SK-N-MC (cell line): ENCODE measurements around the gene GAREM2.

Experiments used
- DNase-seq: peaks from one replicate; pipeline ENCODE4 v3.0.0-alpha.2; 2011; ENCODE audit warnings: low read depth, low spot score
- H3K27ac ChIP-seq: fragments of 200-600 bp; sonication (generic); 2 replicates; pipeline ENCODE4 v1.5.1; 2016; ENCODE audit warnings: mixed run types
- H3K36me3 ChIP-seq: fragments of 200-600 bp; sonication (generic); 2 replicates; pipeline ENCODE4 v1.6.1; 2017; ENCODE audit warnings: antibody characterized with exemption, low read length, mixed read lengths; ENCODE audit not compliant: insufficient read depth
- H3K4me3 ChIP-seq: fragments of 200-600 bp; sonication (generic); 2 replicates; pipeline ENCODE4 v1.5.1; 2016
- H3K9ac ChIP-seq: fragments of 200-600 bp; sonication (generic); 2 replicates; pipeline ENCODE4 v1.8.0; 2017; ENCODE audit warnings: mixed run types, mixed read lengths; ENCODE audit not compliant: insufficient read length
- H3K9me3 ChIP-seq: fragments of 200-600 bp; sonication (generic); 2 replicates; pipeline ENCODE4 v1.6.1; 2017; ENCODE audit warnings: low read depth, mild to moderate bottlenecking, antibody characterized with exemption, low read length, moderate library complexity, mixed read lengths
- EZH2 ChIP-seq: fragments of 200-600 bp; sonication (generic); IDR thresholded peaks from one replicate; pipeline ENCODE4 v1.6.1; 2017; ENCODE audit warnings: antibody characterized with exemption
- FOXP2 ChIP-seq: optimal IDR thresholded peaks from 2 replicates; pipeline ENCODE3; 2011; ENCODE audit warnings: mild to moderate bottlenecking, moderate library complexity; ENCODE audit not compliant: insufficient read depth; ENCODE audit errors: extremely low read length, control extremely low read depth
- POLR2AphosphoS5 ChIP-seq: IDR thresholded peaks from 2 replicates; pipeline ENCODE4 v1.6.1; 2012; ENCODE audit warnings: mild to moderate bottlenecking, low read depth, low read length, borderline replicate concordance

The GAREM2 gene

DNA sequence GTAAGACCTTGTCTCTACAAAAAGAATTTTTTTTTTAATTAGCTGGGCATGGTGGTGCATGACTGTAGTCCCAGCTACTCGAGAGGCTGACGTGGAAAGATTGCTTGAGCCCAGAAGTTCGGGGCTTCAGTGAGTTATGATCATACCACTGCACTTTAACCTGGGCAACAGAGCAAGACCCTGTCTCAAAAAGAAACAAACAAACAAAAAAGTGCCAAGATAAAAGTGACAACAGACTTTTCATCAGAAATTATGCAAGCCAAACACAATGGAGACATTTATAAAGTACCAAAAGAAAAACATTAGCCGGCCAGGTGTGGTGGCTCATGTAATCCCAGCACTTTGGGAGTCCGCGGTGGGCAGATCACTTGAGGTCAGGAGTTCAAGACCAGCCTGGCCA, 44.8 kb downstream of the GAREM2 start:
- peaks cover 6% of the 10 kb centered on the region; the same call in 1 of the 2 replicates for H3K9me3 ChIP-seq
- TF ChIP-seq FOXP2 (no peak), EZH2 (no peak), POLR2AphosphoS5 (no peak)
- H3K27ac ChIP-seq: no peak overlapping the region
- no peak overlapping the region for H3K9ac ChIP-seq
- no peak for DNase-seq
- no peak overlapping the region for H3K4me3 ChIP-seq
- peaks cover 75% of the 10 kb centered on the region for H3K36me3 ChIP-seq

DNA sequence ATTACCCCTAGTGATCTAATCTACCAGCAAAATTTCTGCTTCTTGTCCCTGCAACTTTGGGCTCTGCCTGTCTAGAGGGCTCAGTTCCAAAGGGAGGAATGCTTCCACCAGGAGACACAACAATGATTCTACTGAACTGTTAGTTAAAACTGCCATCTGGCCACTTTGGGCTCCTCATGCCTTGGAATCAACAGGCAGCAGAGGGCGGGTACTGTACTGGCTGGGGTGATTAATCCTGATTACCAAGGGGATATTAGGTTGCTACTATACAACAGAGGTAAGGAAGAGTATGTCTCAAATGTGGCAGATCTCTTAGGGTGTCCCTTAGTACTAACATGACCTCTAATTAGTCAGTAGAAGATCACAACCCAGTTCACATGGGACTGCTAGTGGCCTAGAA, 50.1 kb downstream of the GAREM2 start:
- Histone ChIP-seq H3K9me3 (peaks cover 6% of the 10 kb centered on the region; the same call in 1 of the 2 replicates), H3K27ac (no peak overlapping the region), H3K9ac (no peak overlapping the region), H3K4me3 (no peak overlapping the region), H3K36me3 (peaks cover 62% of the 10 kb centered on the region)
- TF ChIP-seq POLR2AphosphoS5: no peak
- TF ChIP-seq EZH2: no peak
- no peak for TF ChIP-seq FOXP2
- DNase-seq: no peak

DNA sequence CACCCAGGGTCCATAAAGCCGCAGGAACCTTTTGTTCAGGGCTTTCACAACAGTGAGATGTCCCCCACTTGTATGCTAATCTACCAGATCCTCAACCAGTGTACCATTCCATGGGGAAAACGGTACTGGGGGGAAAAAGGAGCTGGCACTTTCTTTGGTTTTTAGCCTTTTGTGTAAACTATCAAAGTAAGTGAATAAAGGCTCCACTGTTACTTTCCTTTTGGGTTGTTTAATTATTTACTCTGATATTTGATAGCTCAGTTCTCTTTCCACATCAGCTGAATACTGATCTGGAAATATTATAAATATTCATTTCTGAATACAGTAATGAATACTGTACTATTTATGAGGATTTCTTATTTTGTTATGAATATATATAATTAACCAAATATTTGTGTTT, 51.2 kb downstream of the GAREM2 start:
- Histone ChIP-seq H3K4me3 (no peak overlapping the region), H3K9me3 (0 out of 2 replicates have a peak, but pooled peaks cover 3% of the 10 kb centered on the region), H3K36me3 (peaks cover 67% of the 10 kb centered on the region), H3K27ac (no peak overlapping the region), H3K9ac (no peak overlapping the region)
- TF ChIP-seq FOXP2: no peak
- TF ChIP-seq POLR2AphosphoS5: no peak
- TF ChIP-seq EZH2: no peak
- DNase-seq: no peak

DNA sequence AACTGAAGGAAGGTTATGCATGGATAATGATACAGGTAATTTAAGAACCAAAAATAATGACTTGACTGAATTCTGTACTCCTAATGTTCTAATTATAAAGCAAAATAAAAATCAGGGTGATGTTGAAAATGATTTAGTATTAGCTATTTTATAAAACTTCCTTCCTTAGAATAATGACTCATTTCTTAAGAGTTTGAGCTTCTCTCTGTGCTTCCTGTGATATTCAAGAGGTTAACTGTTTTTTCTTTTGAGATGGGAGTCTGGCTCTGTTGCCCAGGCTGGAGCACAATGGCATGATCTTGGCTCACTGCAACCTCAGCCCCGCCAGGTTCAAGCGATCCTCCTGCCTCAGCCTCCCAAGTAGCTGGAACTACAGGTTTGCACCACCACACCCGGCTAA, 56.7 kb downstream of the GAREM2 start:
- Histone ChIP-seq H3K27ac (no peak overlapping the region), H3K9ac (no peak overlapping the region), H3K4me3 (no peak overlapping the region), H3K9me3 (0 out of 2 replicates have a peak, but pooled peaks cover 3% of the 10 kb centered on the region), H3K36me3 (peaks cover 95% of the 10 kb centered on the region)
- no peak for DNase-seq
- no peak for TF ChIP-seq FOXP2
- TF ChIP-seq EZH2: no peak
- TF ChIP-seq POLR2AphosphoS5: no peak

DNA sequence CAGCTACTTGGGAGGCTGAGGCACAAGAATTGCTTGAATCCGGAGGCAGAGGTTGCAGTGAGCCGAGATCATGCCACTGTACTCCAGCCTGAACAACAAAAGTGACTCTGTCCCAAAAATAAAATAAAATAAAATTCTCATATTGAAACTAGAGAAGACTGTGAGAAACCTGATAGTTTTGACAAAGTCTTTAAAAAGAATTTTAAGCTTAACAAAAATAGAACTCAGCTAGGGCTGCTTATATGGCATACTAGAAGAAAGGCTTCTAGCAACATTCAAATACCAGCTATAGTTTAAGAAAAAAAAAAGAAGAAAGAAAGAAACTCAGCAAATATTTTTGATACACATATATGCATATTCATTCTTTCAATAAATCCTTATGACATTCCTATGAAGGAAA, 57.9 kb downstream of the GAREM2 start:
- no peak overlapping the region for H3K9ac ChIP-seq
- no peak overlapping the region for H3K27ac ChIP-seq
- DNase-seq: no peak
- no peak overlapping the region for H3K4me3 ChIP-seq
- 0 out of 2 replicates have a peak, but pooled peaks cover 3% of the 10 kb centered on the region for H3K9me3 ChIP-seq
- H3K36me3 ChIP-seq: peaks cover 95% of the 10 kb centered on the region
- no peak for TF ChIP-seq EZH2

DNA sequence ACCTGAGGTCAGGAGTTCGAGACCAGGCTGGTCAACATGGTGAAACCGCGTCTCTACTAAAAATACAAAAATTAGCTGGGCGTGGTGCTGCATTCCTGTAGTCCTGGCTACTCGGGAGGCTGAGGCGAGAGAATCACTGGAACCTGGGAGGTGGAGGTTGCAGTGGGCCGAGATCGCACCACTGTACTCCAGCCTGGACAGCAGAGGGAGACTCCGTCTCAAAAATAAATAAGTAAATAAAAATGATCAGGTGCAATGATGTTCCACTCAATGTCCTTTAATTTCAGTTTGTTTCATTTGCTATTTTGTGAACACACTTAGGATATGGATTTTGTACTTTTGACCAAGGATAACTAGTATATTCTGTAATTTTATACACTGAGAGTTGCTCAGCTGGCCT, 62.2 kb downstream of the GAREM2 start:
- Histone ChIP-seq H3K36me3 (peaks cover 76% of the 10 kb centered on the region), H3K4me3 (no peak overlapping the region), H3K9ac (no peak overlapping the region), H3K27ac (no peak overlapping the region), H3K9me3 (no peaks in the 10 kb centered on the region)
- DNase-seq: no peak
- no peak for TF ChIP-seq FOXP2
- no peak for TF ChIP-seq EZH2
- TF ChIP-seq POLR2AphosphoS5: no peak

DNA sequence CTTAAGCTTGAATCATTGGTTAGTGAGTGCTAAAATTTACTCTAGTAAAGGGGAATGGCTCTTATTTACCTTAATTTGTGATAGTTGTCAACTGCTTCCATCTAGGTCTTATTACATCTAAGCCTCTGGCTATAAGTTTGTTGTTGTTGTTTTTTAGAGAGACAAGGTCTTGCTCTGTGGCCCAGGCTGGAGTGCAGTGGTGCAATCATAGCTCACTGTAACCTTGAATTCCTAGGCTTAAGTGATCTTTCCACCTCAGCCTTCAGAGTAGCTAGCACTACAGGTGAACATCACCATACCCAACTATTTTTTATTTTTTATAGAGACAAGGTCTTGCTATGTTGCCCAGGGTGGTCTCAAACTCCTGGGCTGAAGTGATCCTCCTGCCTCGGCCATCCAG, 65.0 kb downstream of the GAREM2 start:
- Histone ChIP-seq H3K4me3 (no peak overlapping the region), H3K27ac (no peak overlapping the region; the same call in 1 of the 2 replicates), H3K36me3 (peaks cover 53% of the 10 kb centered on the region), H3K9me3 (no peaks in the 10 kb centered on the region), H3K9ac (no peak overlapping the region)
- no peak for DNase-seq
- TF ChIP-seq EZH2: no peak
- no peak for TF ChIP-seq POLR2AphosphoS5
- no peak for TF ChIP-seq FOXP2

DNA sequence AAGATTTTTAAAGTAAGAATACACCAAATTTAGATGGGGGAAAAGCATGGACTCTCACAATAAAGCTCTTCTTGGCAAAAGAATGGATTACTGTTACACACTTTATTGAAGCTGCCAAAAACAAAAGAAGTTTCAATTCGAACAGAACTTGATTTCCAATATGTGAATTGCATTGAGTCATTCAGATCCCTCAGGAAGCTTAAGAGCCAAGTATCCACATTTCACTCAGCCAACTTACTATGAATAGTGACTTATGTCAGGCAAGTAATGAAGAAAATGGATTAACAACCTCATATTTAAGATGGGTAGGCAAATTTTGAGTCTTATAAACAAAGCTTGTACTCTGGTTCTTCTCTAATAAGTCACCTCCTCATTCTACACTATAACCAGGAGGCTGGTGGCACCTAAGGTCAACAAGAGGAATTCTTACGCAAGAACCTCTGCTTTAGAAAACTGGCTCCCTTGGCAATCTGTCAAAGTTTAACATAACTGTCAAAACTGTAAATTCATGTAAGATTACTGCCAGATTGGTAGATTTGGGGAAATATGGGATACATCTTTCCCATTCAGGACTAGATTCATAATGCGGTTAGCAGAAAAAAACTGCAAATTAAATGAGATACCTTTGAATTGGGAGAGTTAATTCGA, 65.5 kb downstream of the GAREM2 start:
- TF ChIP-seq FOXP2 (no peak), EZH2 (no peak), POLR2AphosphoS5 (no peak)
- Histone ChIP-seq H3K4me3 (no peak overlapping the region), H3K27ac (peak overlapping the region; percentile 60), H3K36me3 (peaks cover 47% of the 10 kb centered on the region), H3K9ac (no peak overlapping the region), H3K9me3 (no peaks in the 10 kb centered on the region)
- no peak for DNase-seq
